ENCODE data around the gene SERPINF2. TPM values are rescaled to one million over a fixed set of nuclear protein-coding genes. Genes with fewer than 3 reads are reported as not detected.

The SERPINF2 gene
- total RNA-seq, 1 donor from 2014 or later, result 74.5 TPM

DNA sequence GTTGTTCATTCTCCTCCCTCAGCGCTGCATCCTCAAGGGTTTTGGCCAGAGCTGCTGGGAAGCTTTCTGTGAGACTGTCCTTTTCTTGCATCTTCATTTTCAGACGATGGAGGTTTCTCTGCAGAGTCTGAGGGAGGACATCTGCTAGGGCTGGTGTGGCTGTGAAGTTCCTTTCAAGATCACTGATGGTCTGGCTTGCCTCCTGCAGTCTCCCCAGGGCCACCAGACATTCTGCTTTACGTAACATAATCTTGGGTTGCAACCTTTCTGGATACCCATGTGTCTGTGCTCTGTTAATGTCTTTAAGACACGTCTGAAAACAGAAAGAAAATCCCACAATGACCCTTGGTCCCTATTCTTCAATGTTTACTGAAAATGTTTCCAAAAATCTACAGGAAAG lies 58.0 kb downstream of the SERPINF2 start:
- Mint-ChIP-seq H3K27me3 (no peaks in the 10 kb centered on the region), H3K27ac (no peak overlapping the region), H3K4me3 (ENCODE audit: low read depth) (no peak overlapping the region), H3K4me1 (ENCODE audit: low read depth) (no peaks in the 10 kb centered on the region), H3K9me3 (ENCODE audit: low read depth) (no peaks in the 10 kb centered on the region), H3K36me3 (ENCODE audit: insufficient read depth) (peaks cover 8% of the 10 kb centered on the region)
- TF ChIP-seq CTCF (IDR thresholded peaks at IDR 0.05; ENCODE audit: unreplicated experiment), result no peak
- no peak for DNase-seq (ENCODE audit: low spot score, unreplicated experiment)

- Mint-ChIP-seq H3K27ac (no peak overlapping the region), H3K36me3 (ENCODE audit: insufficient read depth) (peaks cover 10% of the 10 kb centered on the region), H3K9me3 (ENCODE audit: low read depth) (no peaks in the 10 kb centered on the region), H3K4me3 (ENCODE audit: low read depth) (no peak overlapping the region), H3K27me3 (no peaks in the 10 kb centered on the region), H3K4me1 (ENCODE audit: low read depth) (no peaks in the 10 kb centered on the region)
- DNase-seq (ENCODE audit: low spot score, unreplicated experiment), result no peak
- no peak for TF ChIP-seq CTCF (IDR thresholded peaks at IDR 0.05; ENCODE audit: unreplicated experiment)
These were observed 59.8 kb downstream of the SERPINF2 start for GRCh38 chr17:1802429-1802828.

- DNase-seq (ENCODE audit: low spot score, unreplicated experiment), result no peak
- no peaks in the 10 kb centered on the region for H3K9me3 Mint-ChIP-seq (ENCODE audit: low read depth)
- H3K36me3 Mint-ChIP-seq (ENCODE audit: insufficient read depth), result peaks cover 10% of the 10 kb centered on the region
- H3K4me3 Mint-ChIP-seq (ENCODE audit: low read depth), result no peak overlapping the region
- H3K27me3 Mint-ChIP-seq, result no peaks in the 10 kb centered on the region
- H3K27ac Mint-ChIP-seq, result no peak overlapping the region
- no peak for TF ChIP-seq CTCF (IDR thresholded peaks at IDR 0.05; ENCODE audit: unreplicated experiment)
- no peaks in the 10 kb centered on the region for H3K4me1 Mint-ChIP-seq (ENCODE audit: low read depth)
These were observed 60.6 kb downstream of the SERPINF2 start for GRCh38 chr17:1803280-1803679.

Other genes with a start within 250 kb of the SERPINF2 start
- gene INPP5K, start 226.3 kb upstream of the SERPINF2 start, total RNA-seq, result 27.1 and 29.8 TPM in 2 replicates
- 63.5 and 75.0 TPM in 2 replicates for gene PITPNA, start 180.1 kb upstream of the SERPINF2 start, total RNA-seq
- 21.1 and 21.9 TPM in 2 replicates for gene SLC43A2, start 114.0 kb upstream of the SERPINF2 start, total RNA-seq
- 0.43 and 0.69 TPM in 2 replicates for gene SCARF1, start 97.1 kb upstream of the SERPINF2 start, total RNA-seq
- gene RILP, start 93.0 kb upstream of the SERPINF2 start, total RNA-seq, result 1.2 and 1.5 TPM in 2 replicates
- 367 and 378 TPM in 2 replicates for gene PRPF8, start 58.0 kb upstream of the SERPINF2 start, total RNA-seq
- gene TLCD2, start 32.5 kb upstream of the SERPINF2 start, total RNA-seq, result 2.7 and 2.9 TPM in 2 replicates
- gene WDR81, start 18.2 kb upstream of the SERPINF2 start, total RNA-seq, result 22.1 and 22.4 TPM in 2 replicates
- 163 and 169 TPM in 2 replicates for gene SERPINF1, start 19.2 kb downstream of the SERPINF2 start, total RNA-seq
- 26.6 and 33.5 TPM in 2 replicates for gene SMYD4, start 87.0 kb downstream of the SERPINF2 start, total RNA-seq
- 111 and 119 TPM in 2 replicates for gene RPA1, start 87.1 kb downstream of the SERPINF2 start, total RNA-seq

All from progenitor cell of endocrine pancreas (in vitro differentiated cells).